ENCODE results near the gene ITPRIP.
A peak's percentile ranks its signal among the peaks of the same experiment; 100 is the strongest.

ITPRIP gene

GRCh38 chr10:104293781-104294321, 44.4 kb downstream of the ITPRIP start:
- DNase-seq (ENCODE audit: insufficient read length, low spot score): no peak
- no peak for FAIRE-seq
- TF ChIP-seq TAF1 (IDR thresholded peaks at IDR 0.05; ENCODE audit: low read depth, low read length) (no peak), SPI1 (IDR thresholded peaks at IDR 0.05; ENCODE audit: low read depth, low read length) (no peak)

- TF ChIP-seq POLR2A (IDR thresholded peaks at IDR 0.05; ENCODE audit: low read depth, low read length) (no peak), SPI1 (IDR thresholded peaks at IDR 0.05; ENCODE audit: low read depth, low read length) (no peak)
- DNase-seq (ENCODE audit: insufficient read length, low spot score): no peak
- FAIRE-seq: no peak
Measured at GRCh38 chr10:104293011-104293410, 45.3 kb downstream of the ITPRIP start.

GRCh38 chr10:104291439-104291951, 46.8 kb downstream of the ITPRIP start:
- FAIRE-seq (peak; percentile 82), DNase-seq (ENCODE audit: insufficient read length, low spot score) (peak; percentile 68)
- TF ChIP-seq TAF1 (IDR thresholded peaks at IDR 0.05; ENCODE audit: low read depth, low read length) (no peak), SPI1 (IDR thresholded peaks at IDR 0.05; ENCODE audit: low read depth, low read length) (peak; percentile 61)

GRCh38 chr10:104288355-104288754, 49.9 kb downstream of the ITPRIP start:
- TF ChIP-seq SPI1 (IDR thresholded peaks at IDR 0.05; ENCODE audit: low read depth, low read length): no peak
- TF ChIP-seq PAX5 (IDR thresholded peaks at IDR 0.05; ENCODE audit: insufficient read depth, low read length, severe bottlenecking): no peak
- no peak for TF ChIP-seq POLR2AphosphoS5 (IDR thresholded peaks at IDR 0.05; ENCODE audit: low read depth, low read length)
- DNase-seq (ENCODE audit: insufficient read length, low spot score) (no peak), FAIRE-seq (no peak)

GRCh38 chr10:104286939-104287338, 51.3 kb downstream of the ITPRIP start:
- FAIRE-seq: no peak
- no peak for TF ChIP-seq TAF1 (IDR thresholded peaks at IDR 0.05; ENCODE audit: low read depth, low read length)
- TF ChIP-seq POU2F2 (IDR thresholded peaks at IDR 0.05; ENCODE audit: low read depth, low read length): no peak
- no peak for TF ChIP-seq PAX5 (IDR thresholded peaks at IDR 0.05; ENCODE audit: insufficient read depth, low read length, severe bottlenecking)
- TF ChIP-seq POLR2AphosphoS5 (IDR thresholded peaks at IDR 0.05; ENCODE audit: low read depth, low read length): no peak
- no peak for TF ChIP-seq SPI1 (IDR thresholded peaks at IDR 0.05; ENCODE audit: low read depth, low read length)
- TF ChIP-seq POLR2A (IDR thresholded peaks at IDR 0.05; ENCODE audit: low read depth, low read length): no peak
- no peak for DNase-seq (ENCODE audit: insufficient read length, low spot score)

GRCh38 chr10:104284846-104285245, 53.4 kb downstream of the ITPRIP start:
- DNase-seq (ENCODE audit: insufficient read length, low spot score): no peak
- FAIRE-seq: no peak
- TF ChIP-seq POLR2AphosphoS5 (IDR thresholded peaks at IDR 0.05; ENCODE audit: low read depth, low read length) (no peak), POLR2A (IDR thresholded peaks at IDR 0.05; ENCODE audit: low read depth, low read length) (no peak), POU2F2 (IDR thresholded peaks at IDR 0.05; ENCODE audit: low read depth, low read length) (no peak), SPI1 (IDR thresholded peaks at IDR 0.05; ENCODE audit: low read depth, low read length) (no peak), PAX5 (IDR thresholded peaks at IDR 0.05; ENCODE audit: insufficient read depth, low read length, severe bottlenecking) (no peak), TAF1 (IDR thresholded peaks at IDR 0.05; ENCODE audit: low read depth, low read length) (no peak)

GRCh38 chr10:104281694-104282093, 56.6 kb downstream of the ITPRIP start:
- FAIRE-seq: no peak
- no peak for TF ChIP-seq TAF1 (IDR thresholded peaks at IDR 0.05; ENCODE audit: low read depth, low read length)
- no peak for TF ChIP-seq POU2F2 (IDR thresholded peaks at IDR 0.05; ENCODE audit: low read depth, low read length)
- no peak for TF ChIP-seq PAX5 (IDR thresholded peaks at IDR 0.05; ENCODE audit: insufficient read depth, low read length, severe bottlenecking)
- no peak for TF ChIP-seq POLR2AphosphoS5 (IDR thresholded peaks at IDR 0.05; ENCODE audit: low read depth, low read length)
- no peak for TF ChIP-seq POLR2A (IDR thresholded peaks at IDR 0.05; ENCODE audit: low read depth, low read length)
- TF ChIP-seq SPI1 (IDR thresholded peaks at IDR 0.05; ENCODE audit: low read depth, low read length): no peak
- DNase-seq (ENCODE audit: insufficient read length, low spot score): no peak

- no peak for FAIRE-seq
- no peak for DNase-seq (ENCODE audit: insufficient read length, low spot score)
- no peak for TF ChIP-seq TAF1 (IDR thresholded peaks at IDR 0.05; ENCODE audit: low read depth, low read length)
- no peak for TF ChIP-seq POLR2A (IDR thresholded peaks at IDR 0.05; ENCODE audit: low read depth, low read length)
- TF ChIP-seq POU2F2 (IDR thresholded peaks at IDR 0.05; ENCODE audit: low read depth, low read length): no peak
- TF ChIP-seq PAX5 (IDR thresholded peaks at IDR 0.05; ENCODE audit: insufficient read depth, low read length, severe bottlenecking): no peak
- no peak for TF ChIP-seq POLR2AphosphoS5 (IDR thresholded peaks at IDR 0.05; ENCODE audit: low read depth, low read length)
- TF ChIP-seq SPI1 (IDR thresholded peaks at IDR 0.05; ENCODE audit: low read depth, low read length): no peak
Measured at GRCh38 chr10:104279550-104280259, 58.6 kb downstream of the ITPRIP start.

GRCh38 chr10:104277785-104278184, 60.5 kb downstream of the ITPRIP start:
- FAIRE-seq (no peak), DNase-seq (ENCODE audit: insufficient read length, low spot score) (no peak)
- no peak for TF ChIP-seq TAF1 (IDR thresholded peaks at IDR 0.05; ENCODE audit: low read depth, low read length)
- TF ChIP-seq POU2F2 (IDR thresholded peaks at IDR 0.05; ENCODE audit: low read depth, low read length): no peak
- TF ChIP-seq SPI1 (IDR thresholded peaks at IDR 0.05; ENCODE audit: low read depth, low read length): no peak
- no peak for TF ChIP-seq POLR2A (IDR thresholded peaks at IDR 0.05; ENCODE audit: low read depth, low read length)
- TF ChIP-seq PAX5 (IDR thresholded peaks at IDR 0.05; ENCODE audit: insufficient read depth, low read length, severe bottlenecking): no peak
- no peak for TF ChIP-seq POLR2AphosphoS5 (IDR thresholded peaks at IDR 0.05; ENCODE audit: low read depth, low read length)

GRCh38 chr10:104276192-104276591, 62.1 kb downstream of the ITPRIP start:
- no peak for FAIRE-seq
- TF ChIP-seq POLR2AphosphoS5 (IDR thresholded peaks at IDR 0.05; ENCODE audit: low read depth, low read length): no peak
- TF ChIP-seq POU2F2 (IDR thresholded peaks at IDR 0.05; ENCODE audit: low read depth, low read length): no peak
- no peak for TF ChIP-seq TAF1 (IDR thresholded peaks at IDR 0.05; ENCODE audit: low read depth, low read length)
- TF ChIP-seq SPI1 (IDR thresholded peaks at IDR 0.05; ENCODE audit: low read depth, low read length): no peak
- no peak for TF ChIP-seq PAX5 (IDR thresholded peaks at IDR 0.05; ENCODE audit: insufficient read depth, low read length, severe bottlenecking)
- no peak for TF ChIP-seq POLR2A (IDR thresholded peaks at IDR 0.05; ENCODE audit: low read depth, low read length)
- no peak for DNase-seq (ENCODE audit: insufficient read length, low spot score)

Measured in GM12891 (cell line).